Activated CD8-positive, alpha-beta T cell treated with anti-CD3 and anti-CD28 coated beads for 36 hours (primary cell): ENCODE measurements around the gene ANKS4B. TPM values are rescaled to one million over a fixed set of nuclear protein-coding genes. Genes with fewer than 3 reads are reported as not detected.

Experiments
- ATAC-seq: fragments of 200-7000 bp; cut with Tn5 transposase; one replicate; pipeline ENCODE4 v1.10.0; 2021; ENCODE audit warnings: mild to moderate bottlenecking, moderate library complexity
- CTCF ChIA-PET: fragments of 350-600 bp; sonication (Branson Sonifier 250); formaldehyde crosslinking; loops from one replicate; lab custom pipeline; 2021; ENCODE audit warnings: antibody characterized with exemption; lab: Charles Lee
- POLR2A ChIA-PET: fragments of 350-600 bp; sonication (Branson Sonifier 250); formaldehyde crosslinking; loops from one replicate; lab custom pipeline; 2021; ENCODE audit warnings: antibody characterized with exemption; lab: Charles Lee
- DNase-seq: peaks from one replicate; pipeline ENCODE4 v3.0.0-alpha.2; 2020
- H3K27ac Mint-ChIP-seq: one replicate; pipeline ENCODE4 v1.8.0; 2021; ENCODE audit warnings: mild to moderate bottlenecking, mixed read lengths
- H3K27me3 Mint-ChIP-seq: one replicate; pipeline ENCODE4 v1.8.0; 2021; ENCODE audit warnings: mixed read lengths
- H3K36me3 Mint-ChIP-seq: one replicate; pipeline ENCODE4 v1.8.0; 2021; ENCODE audit warnings: low read depth, mixed read lengths
- H3K4me1 Mint-ChIP-seq: one replicate; pipeline ENCODE4 v1.8.0; 2021; ENCODE audit warnings: low read depth, mixed read lengths
- H3K4me3 Mint-ChIP-seq: one replicate; pipeline ENCODE4 v1.8.0; 2021; ENCODE audit warnings: mild to moderate bottlenecking, moderate library complexity, mixed read lengths
- H3K9me3 Mint-ChIP-seq: one replicate; pipeline ENCODE4 v1.8.0; 2021; ENCODE audit warnings: mixed read lengths
- CTCF ChIP-seq: fragments of 200-600 bp; IDR thresholded peaks from one replicate; pipeline ENCODE4 v1.8.0; 2022; ENCODE audit warnings: antibody characterized with exemption, mild to moderate bottlenecking
- intact Hi-C: fragments of 100-400 bp; cut with micrococcal nuclease; formaldehyde crosslinking; loops from one replicate; pipeline ENCODE4 v1.10.0; 2022
- total RNA-seq, 2 experiments: library from RNA; stranded (reverse); gene quantifications; one replicate each; pipeline ENCODE4 v1.2.3, GENCODE V29; 2021

Gene ANKS4B, protein sequence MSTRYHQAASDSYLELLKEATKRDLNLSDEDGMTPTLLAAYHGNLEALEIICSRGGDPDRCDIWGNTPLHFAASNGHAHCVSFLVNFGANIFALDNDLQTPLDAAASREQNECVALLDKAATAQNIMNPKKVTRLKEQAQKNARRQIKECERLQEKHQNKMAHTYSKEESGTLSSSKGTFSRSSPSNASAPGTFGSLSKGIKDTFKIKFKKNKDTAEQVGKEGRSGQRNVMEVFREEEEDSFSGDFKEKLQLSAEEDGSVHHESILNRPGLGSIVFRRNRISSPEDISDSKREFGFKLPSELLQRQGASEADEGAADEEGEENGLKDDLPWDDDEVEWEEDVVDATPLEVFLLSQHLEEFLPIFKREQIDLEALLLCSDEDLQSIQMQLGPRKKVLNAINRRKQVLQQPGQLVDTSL
- total RNA-seq: not detected

DNA sequence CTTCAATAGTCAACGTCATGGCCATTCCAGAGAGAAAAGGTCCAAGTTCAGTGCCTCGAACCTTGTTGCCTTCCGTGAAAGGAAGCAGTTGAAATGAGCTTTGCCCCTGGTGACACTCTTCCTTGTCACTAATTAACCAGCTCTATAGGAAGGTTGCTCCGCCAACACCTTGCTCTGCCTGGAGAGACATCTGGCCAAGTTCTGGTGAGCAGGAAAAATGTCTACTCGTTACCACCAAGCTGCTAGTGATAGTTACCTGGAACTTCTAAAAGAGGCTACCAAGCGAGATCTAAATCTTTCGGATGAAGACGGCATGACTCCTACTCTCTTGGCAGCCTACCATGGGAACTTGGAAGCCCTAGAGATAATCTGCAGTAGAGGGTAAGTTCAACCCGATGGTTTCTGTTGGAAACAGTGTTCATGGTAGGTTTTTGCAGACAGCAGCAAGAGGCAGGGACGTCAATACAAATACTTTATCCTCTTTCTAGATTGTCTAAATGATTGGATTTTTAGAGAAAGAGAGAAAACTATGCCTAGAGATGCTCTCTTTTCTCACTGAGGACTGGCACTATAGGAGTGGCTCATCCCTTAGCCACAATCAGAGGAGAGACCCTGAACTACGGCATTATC, at the start of gene ANKS4B:
Gene ANKS4B (plus strand): TSS at position 179 of the 630 bp plus-strand sequence. CDS start 39 bp downstream, at position 218.
- intact Hi-C loops: no loop called here
- no peak for DNase-seq
- no peak for TF ChIP-seq CTCF
- ChIA-PET CTCF (no interaction called here), POLR2A (no interaction called here)
- Mint-ChIP-seq H3K36me3 (no peaks in the 10 kb centered on the region), H3K4me1 (no peaks in the 10 kb centered on the region), H3K9me3 (no peaks in the 10 kb centered on the region), H3K27ac (no peak within 1 kb of the TSS), H3K4me3 (no peak within 1 kb of the TSS), H3K27me3 (peaks cover 23% of the 10 kb centered on the region)
- ATAC-seq: no peak

DNA sequence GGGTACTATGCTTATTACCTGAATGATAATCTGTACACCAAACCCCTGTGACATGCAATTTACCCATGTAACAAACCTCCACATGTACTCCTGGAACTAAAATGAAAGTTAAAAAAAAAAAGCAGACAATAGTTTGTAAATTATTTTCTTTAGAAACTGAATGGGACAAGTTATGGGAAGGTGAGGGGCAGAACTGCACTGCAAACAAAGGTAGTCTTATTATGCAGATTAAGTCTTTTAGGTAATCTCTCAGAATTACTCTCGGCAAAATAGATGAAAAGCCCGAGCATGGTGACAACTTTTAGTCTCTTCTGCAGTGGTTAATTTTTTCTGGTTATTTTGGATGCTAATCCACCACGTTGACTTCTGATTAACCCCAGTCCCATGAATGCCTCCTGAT, 49.5 kb upstream of the ANKS4B start:
- ChIA-PET CTCF (no interaction called here), POLR2A (no interaction called here)
- no peak overlapping the region for H3K4me3 Mint-ChIP-seq
- ATAC-seq (no peak), DNase-seq (no peak)
- H3K27ac Mint-ChIP-seq: no peak overlapping the region
- intact Hi-C loops: loop anchor here (10.0 kb wide), 2 partner anchors 121 to 381 kb away; no protein-coding TSS in a partner anchor
- H3K9me3 Mint-ChIP-seq: peaks cover 13% of the 10 kb centered on the region
- H3K36me3 Mint-ChIP-seq: peaks cover 34% of the 10 kb centered on the region
- TF ChIP-seq CTCF: no peak
- peaks cover 15% of the 10 kb centered on the region for H3K4me1 Mint-ChIP-seq
- no peaks in the 10 kb centered on the region for H3K27me3 Mint-ChIP-seq

GRCh38 chr16:21184834-21185233, 48.7 kb upstream of the ANKS4B start:
- intact Hi-C loops: loop anchor here (10.0 kb wide), 2 partner anchors 120 to 380 kb away; no protein-coding TSS in a partner anchor
- Mint-ChIP-seq H3K27ac (peak overlapping the region; percentile 25), H3K36me3 (peaks cover 27% of the 10 kb centered on the region), H3K4me3 (no peak overlapping the region), H3K9me3 (peaks cover 13% of the 10 kb centered on the region), H3K27me3 (peaks cover 2% of the 10 kb centered on the region), H3K4me1 (peaks cover 15% of the 10 kb centered on the region)
- peak; percentile 61 for DNase-seq
- peak; percentile 84 for ATAC-seq
- POLR2A ChIA-PET: interaction anchor here (0.8 kb wide), 1 partner anchor 7 kb away, joined by 3 read pairs; no protein-coding TSS in a partner anchor
- TF ChIP-seq CTCF: no peak
- CTCF ChIA-PET: interaction anchor here (1.5 kb wide), 1 partner anchor 116 kb away, joined by 4 read pairs; no protein-coding TSS in a partner anchor

GRCh38 chr16:21185659-21186325, 47.7 kb upstream of the ANKS4B start:
- H3K4me1 Mint-ChIP-seq: peaks cover 15% of the 10 kb centered on the region
- H3K27me3 Mint-ChIP-seq: peaks cover 5% of the 10 kb centered on the region
- intact Hi-C loops: loop anchor here (10.0 kb wide), 2 partner anchors 119 to 379 kb away; no protein-coding TSS in a partner anchor
- H3K4me3 Mint-ChIP-seq: no peak overlapping the region
- no peak for TF ChIP-seq CTCF
- DNase-seq (no peak), ATAC-seq (no peak)
- ChIA-PET POLR2A (interaction anchor here (0.6 to 0.8 kb wide), 2 partner anchors 8 to 28 kb away, joined by 3 read pairs; no protein-coding TSS in a partner anchor), CTCF (interaction anchor here (0.6 to 1.5 kb wide), 3 partner anchors 64 to 115 kb away, joined by 3 to 4 read pairs (median 3); no protein-coding TSS in a partner anchor)
- no peak overlapping the region for H3K27ac Mint-ChIP-seq
- H3K9me3 Mint-ChIP-seq: peaks cover 17% of the 10 kb centered on the region
- peaks cover 23% of the 10 kb centered on the region for H3K36me3 Mint-ChIP-seq
